Testis (tissue), 3 donors: ENCODE data around the gene LKAAEAR1. TPM values are rescaled to one million over a fixed set of nuclear protein-coding genes. Genes with fewer than 3 reads are reported as not detected.
A peak's percentile ranks its signal among the peaks of the same experiment; 100 is the strongest.

Experiments used
- DNase-seq: peaks from one replicate; pipeline ENCODE4 v3.0.0-alpha.2; 2019
- H3K27ac ChIP-seq, 2 donors: fragments of 200-600 bp; sonication (generic); one replicate each; pipeline ENCODE4 v1.5.1; 2019
- H3K27me3 ChIP-seq: fragments of 200-600 bp; sonication (generic); one replicate; pipeline ENCODE4 v1.5.1; 2019
- H3K36me3 ChIP-seq: fragments of 200-600 bp; sonication (generic); one replicate; pipeline ENCODE4 v1.5.1; 2017; ENCODE audit warnings: low read depth; ENCODE audit errors: missing control alignments
- H3K4me1 ChIP-seq: fragments of 200-600 bp; sonication (generic); one replicate; pipeline ENCODE4 v1.5.1; 2019
- H3K4me3 ChIP-seq, 2 donors: fragments of 200-600 bp; sonication (generic); one replicate each; pipeline ENCODE4 v1.5.1; 2017 to 2019
- H3K9me3 ChIP-seq: fragments of 200-600 bp; sonication (generic); one replicate; pipeline ENCODE4 v1.5.1; 2017
- CTCF ChIP-seq, 3 experiments: fragments of 450-650 bp in 2 of 3; fragments of 200-600 bp in 1 of 3; sonication (generic) in 1 of 3; IDR thresholded peaks; one replicate each; pipeline ENCODE4 v1.5.1; 2016 to 2019; ENCODE audit warnings: antibody characterized with exemption in 3 of 3, mild to moderate bottlenecking in 2 of 3, moderate library complexity in 1 of 3
- POLR2A ChIP-seq: fragments of 450-650 bp; IDR thresholded peaks from one replicate; pipeline ENCODE4 v1.6.1; 2017; ENCODE audit warnings: antibody characterized with exemption, mild to moderate bottlenecking, moderate library complexity
- WGBS, 2 donors: methylation state at CpG; one replicate each; pipeline ENCODE4 v1.1.5; 2018; 5-methylcytosine and 5-hydroxymethylcytosine counted together
- intact Hi-C: fragments of 100-400 bp; cut with DNase I; formaldehyde crosslinking; loops from one replicate; pipeline ENCODE4 v1.15.1; 2023; ENCODE audit warnings: low total_unique reads
- polyA plus RNA-seq: library from polyadenylated mRNA; stranded (reverse); fragments of 350-450 nt; fragmentation: Illumina TruSeq; extraction: RNeasy Lipid Tissue Mini Kit (QIAGEN cat#74804); gene quantifications from one replicate; pipeline ENCODE4 v1.2.3, GENCODE V29; 2014; ENCODE audit warnings: low read depth, low replicate concordance; ENCODE audit not compliant: insufficient read depth
- total RNA-seq, 2 donors: library from RNA; depleted of rRNA; stranded (reverse); fragments of >200 nt; gene quantifications; one replicate each; pipeline ENCODE4 v1.2.3, GENCODE V29; 2016

Gene LKAAEAR1
- total and polyA plus RNA-seq, 3 donors from 2014 or later: 6.6 to 89.9 (median 45.3) TPM

GRCh38 chr20:64072498-64073063, 11.6 kb downstream of the LKAAEAR1 start:
- TF ChIP-seq CTCF (IDR thresholded peaks at IDR 0.05) (no peak), POLR2A (no peak)
- no peak overlapping the region for H3K4me3 ChIP-seq
- DNase-seq: no peak
- H3K27me3 ChIP-seq: no peaks in the 10 kb centered on the region
- H3K36me3 ChIP-seq: no peaks in the 10 kb centered on the region
- H3K9me3 ChIP-seq: no peaks in the 10 kb centered on the region
- 71 to 73% methylated on average over 4 to 14 of the region's 14 CpGs for WGBS, 2 donors
- H3K4me1 ChIP-seq: no peaks in the 10 kb centered on the region
- H3K27ac ChIP-seq: no peak overlapping the region
- intact Hi-C loops: no loop called here

- WGBS, 2 donors: 85 to 91% methylated on average over 16 to 30 of the region's 30 CpGs
- DNase-seq: no peak
- H3K27ac ChIP-seq: no peak overlapping the region
- TF ChIP-seq POLR2A (no peak), CTCF (IDR thresholded peaks at IDR 0.05) (no peak)
- H3K4me1 ChIP-seq: no peaks in the 10 kb centered on the region
- no peaks in the 10 kb centered on the region for H3K27me3 ChIP-seq
- intact Hi-C loops: no loop called here
- H3K9me3 ChIP-seq: no peaks in the 10 kb centered on the region
- H3K36me3 ChIP-seq: no peaks in the 10 kb centered on the region
- no peak overlapping the region for H3K4me3 ChIP-seq
Measured at GRCh38 chr20:64071341-64072332, 12.6 kb downstream of the LKAAEAR1 start.

GRCh38 chr20:64070244-64070993, 13.8 kb downstream of the LKAAEAR1 start:
- Histone ChIP-seq H3K27me3 (no peaks in the 10 kb centered on the region), H3K4me1 (peaks cover 3% of the 10 kb centered on the region), H3K4me3 (no peak overlapping the region), H3K9me3 (no peaks in the 10 kb centered on the region), H3K36me3 (no peaks in the 10 kb centered on the region), H3K27ac (no peak overlapping the region)
- intact Hi-C loops: no loop called here
- no peak for DNase-seq
- TF ChIP-seq CTCF (IDR thresholded peaks at IDR 0.05) (no peak), POLR2A (no peak)
- 86 to 95% methylated on average over 14 to 30 of the region's 31 CpGs for WGBS, 2 donors

GRCh38 chr20:64069614-64070243, 14.5 kb downstream of the LKAAEAR1 start:
- DNase-seq: peak; percentile 37
- Histone ChIP-seq H3K9me3 (no peaks in the 10 kb centered on the region), H3K27me3 (no peaks in the 10 kb centered on the region), H3K4me3 (no peak overlapping the region), H3K4me1 (peaks cover 4% of the 10 kb centered on the region), H3K36me3 (no peaks in the 10 kb centered on the region), H3K27ac (no peak overlapping the region)
- intact Hi-C loops: no loop called here
- TF ChIP-seq CTCF (IDR thresholded peaks at IDR 0.05) (peak in 2 of 3 experiments; percentile 37 to 62), POLR2A (no peak)
- WGBS, 2 donors: 79 to 100% methylated on average over 1 to 14 of the region's 14 CpGs
